ENCODE measurements around the gene PLEKHO2.

Gene PLEKHO2

GRCh38 chr15:64857421-64857820 lies 15.7 kb downstream of the PLEKHO2 start:
- no peak for DNase-seq

GRCh38 chr15:64858021-64858575 lies 16.4 kb downstream of the PLEKHO2 start:
- peak; percentile 26 for DNase-seq

- no peak for DNase-seq
Observed at GRCh38 chr15:64859226-64859625, 17.5 kb downstream of the PLEKHO2 start.

- DNase-seq: no peak
Observed at GRCh38 chr15:64861331-64861730, 19.6 kb downstream of the PLEKHO2 start.

GRCh38 chr15:64861960-64862359 lies 20.2 kb downstream of the PLEKHO2 start:
- no peak for DNase-seq

DNA sequence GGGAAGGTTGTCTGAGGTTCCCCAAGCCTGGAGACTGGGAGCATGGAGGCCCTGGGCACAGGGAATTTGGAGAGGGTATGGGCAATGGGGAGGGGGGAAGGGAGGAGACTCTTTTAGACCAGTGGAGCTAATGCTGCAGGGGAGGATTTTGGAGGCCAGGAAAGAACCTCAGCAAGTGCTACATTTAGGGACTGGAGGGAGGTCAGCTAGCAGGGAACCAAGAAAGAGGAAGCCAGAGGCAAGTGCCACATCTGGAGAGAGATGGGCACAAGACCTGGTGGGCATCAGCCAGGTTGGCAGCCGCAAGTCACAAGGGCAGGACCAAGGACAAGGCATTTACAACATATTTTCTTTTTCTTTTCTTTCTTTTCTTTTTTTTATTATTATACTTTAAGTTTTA lies 20.7 kb downstream of the PLEKHO2 start:
- no peak for DNase-seq

DNA sequence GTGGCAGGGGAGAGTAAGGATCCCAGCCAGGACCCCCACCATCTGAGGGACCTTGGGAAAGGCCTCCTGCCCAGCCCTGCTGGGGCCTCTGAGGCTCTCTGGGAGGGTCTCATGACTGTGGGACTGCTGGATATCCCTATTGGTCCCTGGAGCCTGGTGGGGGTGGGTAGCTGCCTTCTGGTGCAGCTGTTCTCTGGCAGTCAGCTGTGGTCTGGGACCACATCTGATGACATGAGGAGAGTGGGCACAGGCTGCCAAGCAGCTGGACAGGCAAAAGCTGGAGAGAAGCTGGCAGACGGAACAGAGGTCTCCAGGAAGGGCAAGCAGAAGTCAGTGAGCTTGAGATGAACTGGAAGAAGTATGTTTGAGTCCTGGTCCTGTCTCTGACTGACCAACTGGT lies 22.4 kb downstream of the PLEKHO2 start:
- no peak for DNase-seq

DNA sequence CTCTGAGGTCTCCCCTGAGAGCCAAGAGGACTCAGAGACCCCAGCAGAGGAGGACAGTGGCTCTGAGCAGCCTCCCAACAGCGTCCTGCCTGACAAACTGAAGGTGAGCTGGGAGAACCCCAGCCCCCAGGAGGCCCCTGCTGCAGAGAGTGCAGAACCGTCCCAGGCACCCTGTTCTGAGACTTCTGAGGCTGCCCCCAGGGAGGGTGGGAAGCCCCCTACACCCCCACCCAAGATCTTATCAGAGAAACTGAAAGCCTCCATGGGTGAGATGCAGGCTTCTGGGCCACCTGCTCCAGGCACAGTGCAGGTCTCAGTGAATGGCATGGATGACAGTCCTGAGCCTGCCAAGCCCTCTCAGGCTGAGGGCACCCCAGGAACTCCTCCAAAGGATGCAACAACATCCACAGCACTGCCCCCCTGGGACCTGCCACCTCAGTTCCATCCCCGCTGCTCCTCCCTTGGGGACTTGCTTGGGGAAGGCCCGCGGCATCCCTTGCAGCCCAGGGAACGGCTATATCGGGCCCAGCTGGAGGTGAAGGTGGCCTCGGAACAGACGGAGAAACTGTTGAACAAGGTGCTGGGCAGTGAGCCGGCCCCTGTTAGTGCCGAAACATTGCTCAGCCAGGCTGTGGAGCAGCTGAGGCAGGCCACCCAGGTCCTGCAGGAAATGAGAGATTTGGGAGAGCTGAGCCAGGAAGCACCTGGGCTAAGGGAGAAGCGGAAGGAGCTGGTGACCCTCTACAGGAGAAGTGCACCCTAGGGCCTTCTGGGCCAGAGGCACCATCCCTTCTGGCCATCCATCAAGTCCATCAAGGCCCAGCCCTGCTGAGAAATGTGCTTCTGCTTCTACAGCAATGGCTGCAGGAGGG lies 23.6 kb downstream of the PLEKHO2 start:
- no peak for DNase-seq

DNA sequence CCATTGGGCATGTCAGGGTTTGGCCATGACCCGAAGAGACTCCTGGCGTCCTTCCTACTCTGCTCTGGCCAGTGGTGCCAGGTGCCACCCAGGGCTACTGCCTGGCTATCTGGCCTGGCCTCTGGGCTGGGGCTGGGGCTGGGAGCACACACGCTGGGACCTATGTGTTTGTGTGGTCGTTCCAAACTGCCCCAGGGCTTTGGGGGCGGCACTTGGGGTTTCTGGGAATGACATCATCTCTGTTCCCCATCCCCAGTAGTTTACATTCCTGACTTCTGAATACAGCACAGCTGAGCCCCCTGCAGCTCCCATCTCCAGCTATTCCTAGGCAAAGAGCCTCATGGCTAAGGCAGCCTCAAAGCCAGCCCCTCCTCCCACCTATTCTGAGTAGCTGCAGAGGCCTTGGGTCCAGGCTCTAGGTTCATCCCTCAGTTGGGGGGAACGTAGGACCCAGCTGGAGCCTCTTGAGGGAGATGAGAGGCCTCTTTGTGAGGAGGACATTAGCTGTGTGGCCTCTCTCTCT lies 24.3 kb downstream of the PLEKHO2 start:
- DNase-seq: no peak

DNA sequence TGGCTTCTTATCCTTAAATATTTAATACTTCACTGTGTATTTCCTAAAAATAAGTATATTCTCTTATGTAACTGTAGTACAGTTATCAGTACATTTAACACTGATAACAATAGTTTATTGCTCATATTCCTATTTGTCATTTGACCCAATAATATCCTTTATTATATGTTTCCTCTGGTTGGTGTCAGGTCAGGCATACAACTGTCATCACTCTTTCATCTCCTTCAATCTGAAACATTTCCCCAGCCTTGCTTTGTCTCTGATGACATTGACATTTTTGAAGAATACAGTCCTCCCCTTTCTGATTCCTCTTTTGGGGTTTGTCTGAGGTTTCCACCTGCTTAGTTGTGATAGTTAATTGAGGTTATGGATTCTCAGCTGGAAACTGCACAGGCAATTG lies 27.8 kb downstream of the PLEKHO2 start:
- DNase-seq: no peak

DNA sequence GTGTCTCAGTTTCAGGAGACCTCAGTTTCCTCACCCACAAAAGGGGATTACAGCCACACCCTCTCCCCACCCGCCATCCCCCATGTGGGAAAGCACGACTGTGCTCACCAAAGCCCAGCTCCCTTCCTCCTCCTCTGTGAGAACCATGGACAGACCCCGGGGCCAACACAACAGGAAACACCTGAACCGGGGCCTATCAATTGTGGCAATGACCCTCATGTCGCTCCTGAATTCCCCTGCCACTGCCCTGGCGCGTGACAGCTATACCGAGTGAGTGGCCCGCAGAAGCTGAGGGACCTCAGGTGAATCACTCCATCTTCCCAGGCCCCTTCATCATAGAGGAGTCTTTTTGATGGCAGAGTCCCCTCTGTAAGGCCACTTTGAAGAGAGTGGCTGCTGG lies 28.6 kb downstream of the PLEKHO2 start:
- DNase-seq: no peak

DNA sequence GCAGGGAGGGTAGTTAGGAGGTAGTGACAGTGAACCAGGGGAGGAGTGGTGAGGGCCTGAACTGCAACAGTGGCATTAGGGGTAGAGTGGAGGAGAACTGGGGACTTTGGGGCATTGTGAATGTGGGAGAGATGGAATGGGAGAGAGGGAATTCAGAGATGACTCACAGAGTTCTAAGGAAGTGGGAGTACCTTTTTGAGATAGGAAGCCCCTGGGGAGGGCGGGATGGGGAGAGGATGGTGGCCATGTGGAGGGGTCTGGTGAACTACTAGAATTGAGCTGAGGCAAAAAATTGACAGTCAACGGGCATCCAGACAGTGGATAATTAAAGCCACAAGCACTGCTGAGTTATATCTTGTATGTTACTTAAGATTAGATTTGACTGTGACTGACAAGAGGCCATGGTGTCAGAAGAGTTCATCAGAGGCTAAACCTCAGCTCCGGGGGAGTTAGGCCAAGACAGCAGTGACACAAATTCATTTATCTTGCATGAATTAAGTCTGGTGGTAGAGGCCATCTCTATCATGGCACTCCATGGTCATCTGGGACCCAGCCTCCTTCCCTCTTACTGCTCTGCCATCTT lies 34.0 kb downstream of the PLEKHO2 start:
- no peak for DNase-seq

- no peak for DNase-seq
Observed at GRCh38 chr15:64877435-64877834, 35.7 kb downstream of the PLEKHO2 start.

- DNase-seq: no peak
Observed at GRCh38 chr15:64878705-64879104, 37.0 kb downstream of the PLEKHO2 start.

- DNase-seq: peak; percentile 52
Observed at GRCh38 chr15:64883100-64883581, 41.4 kb downstream of the PLEKHO2 start.

- DNase-seq: peak; percentile 75
Observed at GRCh38 chr15:64883997-64884511, 42.3 kb downstream of the PLEKHO2 start.

GRCh38 chr15:64884679-64885078 lies 43.0 kb downstream of the PLEKHO2 start:
- no peak for DNase-seq

- DNase-seq: no peak
Observed at GRCh38 chr15:64888336-64888735, 46.6 kb downstream of the PLEKHO2 start.

GRCh38 chr15:64891561-64891960 lies 49.8 kb downstream of the PLEKHO2 start:
- no peak for DNase-seq

- DNase-seq: no peak
Observed at GRCh38 chr15:64892847-64893403, 51.2 kb downstream of the PLEKHO2 start.

- peak; percentile 97 for DNase-seq
Observed at GRCh38 chr15:64893481-64894394, 52.0 kb downstream of the PLEKHO2 start.

Data from CD4-positive, alpha-beta T cell treated with Interleukin-12 subunit alpha and Interleukin-12 subunit beta, for 1 hour (primary cell).